Liver (tissue), 9 donors: ENCODE data around the gene REEP3. TPM values are rescaled to one million over a fixed set of nuclear protein-coding genes. Genes with fewer than 3 reads are reported as not detected.

ENCODE experiments used
- DNase-seq: peaks from one replicate; pipeline ENCODE4 v3.0.0-alpha.2; 2017; ENCODE audit warnings: low spot score
- H3K27ac ChIP-seq, 2 donors: one replicate each; pipeline ENCODE4 v1.7.0; 2013; ENCODE audit warnings: inconsistent platforms in 2 of 2, low read length in 2 of 2, control low read depth in 1 of 2, low read depth in 1 of 2, mild to moderate bottlenecking in 1 of 2
- H3K27me3 ChIP-seq, 4 donors: one replicate each; pipeline versions ENCODE4 v1.6.1 to v1.7.0; 2013; ENCODE audit warnings: low read length in 3 of 4, inconsistent platforms in 1 of 4, mild to moderate bottlenecking in 1 of 4, moderate library complexity in 1 of 4; ENCODE audit not compliant: control insufficient read depth in 4 of 4, insufficient read depth in 4 of 4
- H3K36me3 ChIP-seq, 4 donors: one replicate each; pipeline versions ENCODE4 v1.6.1 to v1.7.0; 2013; ENCODE audit warnings: low read length in 3 of 4, mild to moderate bottlenecking in 3 of 4, low read depth in 1 of 4, moderate library complexity in 1 of 4; ENCODE audit not compliant: control insufficient read depth in 4 of 4, insufficient read depth in 3 of 4
- H3K4me1 ChIP-seq, 4 donors: one replicate each; pipeline versions ENCODE4 v1.6.1 to v1.7.0; 2013; ENCODE audit warnings: low read length in 3 of 4, mild to moderate bottlenecking in 3 of 4, moderate library complexity in 1 of 4; ENCODE audit not compliant: control insufficient read depth in 4 of 4, insufficient read depth in 4 of 4
- H3K4me3 ChIP-seq, 3 donors: one replicate each; pipeline versions ENCODE4 v1.6.1 to v1.7.0; 2013; ENCODE audit warnings: low read length in 3 of 3, control low read depth in 1 of 3, low read depth in 1 of 3, mild to moderate bottlenecking in 1 of 3
- H3K9ac ChIP-seq, 2 donors: one replicate each; pipeline ENCODE4 v1.7.0; 2013; ENCODE audit warnings: low read length in 2 of 2, mild to moderate bottlenecking in 2 of 2, moderate library complexity in 2 of 2, control low read depth in 1 of 2, low read depth in 1 of 2
- H3K9me3 ChIP-seq, 4 donors: one replicate each; pipeline versions ENCODE4 v1.6.1 to v1.7.0; 2013; ENCODE audit warnings: low read length in 3 of 4; ENCODE audit not compliant: control insufficient read depth in 4 of 4
- EGR1 ChIP-seq, 2 donors: IDR thresholded peaks; 2 replicates each; pipeline ENCODE4 v1.6.1; 2016 to 2018; ENCODE audit warnings: antibody characterized with exemption in 2 of 2, low read depth in 2 of 2
- FOXA1 ChIP-seq: IDR thresholded peaks from 2 replicates; pipeline ENCODE4 v1.6.1; 2016; ENCODE audit warnings: antibody characterized with exemption
- FOXA2 ChIP-seq: IDR thresholded peaks from 2 replicates; pipeline ENCODE4 v1.6.1; 2016; ENCODE audit warnings: antibody characterized with exemption
- GABPA ChIP-seq, 2 donors: IDR thresholded peaks in 1 of 2; conservative IDR thresholded peaks in 1 of 2; 2 replicates each; pipeline ENCODE4 v1.6.1; 2016; ENCODE audit warnings: antibody characterized with exemption in 2 of 2, mild to moderate bottlenecking in 1 of 2, moderate library complexity in 1 of 2
- HNF4A ChIP-seq, 2 donors: conservative IDR thresholded peaks; 2 replicates each; pipeline ENCODE4 v1.6.1; 2016; ENCODE audit warnings: antibody characterized with exemption in 2 of 2, mild to moderate bottlenecking in 2 of 2
- HNF4G ChIP-seq: IDR thresholded peaks from 2 replicates; pipeline ENCODE4 v1.6.1; 2016; ENCODE audit warnings: antibody characterized with exemption
- JUND ChIP-seq, 2 donors: IDR thresholded peaks; 2 replicates each; pipeline ENCODE4 v1.6.1; 2016; ENCODE audit warnings: antibody characterized with exemption in 2 of 2
- NR2F2 ChIP-seq: IDR thresholded peaks from 2 replicates; pipeline ENCODE4 v1.6.1; 2016; ENCODE audit warnings: antibody characterized with exemption
- RXRA ChIP-seq, 2 donors: IDR thresholded peaks; 2 replicates each; pipeline ENCODE4 v1.6.1; 2017 to 2018; ENCODE audit warnings: antibody characterized with exemption in 2 of 2, mild to moderate bottlenecking in 1 of 2
- SP1 ChIP-seq: IDR thresholded peaks from 2 replicates; pipeline ENCODE4 v1.6.1; 2018; ENCODE audit warnings: antibody characterized with exemption, mild to moderate bottlenecking
- TAF1 ChIP-seq: conservative IDR thresholded peaks from 2 replicates; pipeline ENCODE4 v1.6.1; 2016; ENCODE audit warnings: antibody characterized with exemption, mild to moderate bottlenecking
- YY1 ChIP-seq: IDR thresholded peaks from 2 replicates; pipeline ENCODE4 v1.6.1; 2016; ENCODE audit warnings: antibody characterized with exemption, mild to moderate bottlenecking
- WGBS: extraction: QIAGEN DNeasy Blood & Tissue Kit; methylation state at CpG from one replicate; pipeline ENCODE4 v1.1.7; 2013; 5-methylcytosine and 5-hydroxymethylcytosine counted together
- polyA plus RNA-seq, 2 donors: library from polyadenylated mRNA; stranded (reverse) in 1 of 2; unstranded in 1 of 2; fragments of 200-250 nt in 1 of 2; fragments of >200 nt in 1 of 2; fragmentation: Nextera tagmentation in 1 of 2; extraction: Ambion mirVana in 1 of 2; gene quantifications; one replicate each; pipeline versions ENCODE4 v1.2.1 to v1.2.3, GENCODE V29; 2013 to 2015
- total RNA-seq, 2 donors: library from RNA; depleted of rRNA; stranded (reverse); fragments of >200 nt; gene quantifications; one replicate each; pipeline ENCODE4 v1.2.3, GENCODE V29; 2014
- TF ChIP-seq, protein P1 (sequence below): fragments of 150-350 bp; IDR thresholded peaks from 2 replicates; pipeline ENCODE4 v1.5.1; 2017; ENCODE audit warnings: improper control_type of control experiment, low read depth, low read length; ENCODE audit not compliant: missing input control
- TF ChIP-seq, protein P2 (sequence below): IDR thresholded peaks from 2 replicates; pipeline ENCODE4 v1.6.1; 2016; ENCODE audit warnings: antibody characterized with exemption
- TF ChIP-seq, protein P3 (sequence below): IDR thresholded peaks from 2 replicates; pipeline ENCODE4 v1.6.1; 2016; ENCODE audit warnings: antibody characterized with exemption
- TF ChIP-seq, protein P4 (sequence below): IDR thresholded peaks from 2 replicates; pipeline ENCODE4 v1.6.1; 2016; ENCODE audit warnings: antibody characterized with exemption
- donor health status: healthy.
- donor health status: healthy.
- donor health status: healthy.
- donor health status: healthy.
- donor health status: healthy.

Gene REEP3
- total and polyA plus RNA-seq, 4 donors = 7.9 to 26.9 (median 18.2) TPM

DNA sequence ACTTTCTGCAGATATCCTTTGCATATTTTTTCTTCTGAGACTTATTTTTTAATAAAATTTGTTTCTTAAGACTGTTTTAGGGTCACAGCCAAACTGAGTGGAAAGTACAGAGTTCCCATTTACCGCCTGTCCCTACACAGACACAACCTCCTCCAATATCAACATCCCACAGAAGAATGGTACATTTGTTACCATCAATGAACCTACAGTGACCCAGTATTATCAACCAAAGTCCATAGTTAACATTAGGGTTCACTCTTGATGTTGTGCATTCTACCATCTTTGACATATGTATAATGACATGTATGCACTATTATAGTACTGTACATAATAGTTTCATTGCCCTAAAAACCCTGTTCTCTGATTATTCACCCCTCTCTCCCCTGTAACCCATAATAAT lies 14.6 kb upstream of the REEP3 start:
- H3K9me3 ChIP-seq = no peaks in the 10 kb centered on the region
- no peaks in the 10 kb centered on the region for H3K27me3 ChIP-seq
- WGBS = 81% methylated on average over 1 of the region's 1 CpG
- no peak overlapping the region for H3K9ac ChIP-seq
- no peaks in the 10 kb centered on the region for H3K4me1 ChIP-seq
- TF ChIP-seq HNF4A (conservative IDR thresholded peaks at IDR 0.05) (peak; percentile 36 to 43), NR2F2 (no peak), RXRA (IDR thresholded peaks at IDR 0.05) (peak; percentile 30 to 37), FOXA1 (no peak), HNF4G (no peak)
- H3K4me3 ChIP-seq = no peak overlapping the region
- DNase-seq = no peak
- H3K36me3 ChIP-seq = no peaks in the 10 kb centered on the region
- H3K27ac ChIP-seq = no peak overlapping the region

DNA sequence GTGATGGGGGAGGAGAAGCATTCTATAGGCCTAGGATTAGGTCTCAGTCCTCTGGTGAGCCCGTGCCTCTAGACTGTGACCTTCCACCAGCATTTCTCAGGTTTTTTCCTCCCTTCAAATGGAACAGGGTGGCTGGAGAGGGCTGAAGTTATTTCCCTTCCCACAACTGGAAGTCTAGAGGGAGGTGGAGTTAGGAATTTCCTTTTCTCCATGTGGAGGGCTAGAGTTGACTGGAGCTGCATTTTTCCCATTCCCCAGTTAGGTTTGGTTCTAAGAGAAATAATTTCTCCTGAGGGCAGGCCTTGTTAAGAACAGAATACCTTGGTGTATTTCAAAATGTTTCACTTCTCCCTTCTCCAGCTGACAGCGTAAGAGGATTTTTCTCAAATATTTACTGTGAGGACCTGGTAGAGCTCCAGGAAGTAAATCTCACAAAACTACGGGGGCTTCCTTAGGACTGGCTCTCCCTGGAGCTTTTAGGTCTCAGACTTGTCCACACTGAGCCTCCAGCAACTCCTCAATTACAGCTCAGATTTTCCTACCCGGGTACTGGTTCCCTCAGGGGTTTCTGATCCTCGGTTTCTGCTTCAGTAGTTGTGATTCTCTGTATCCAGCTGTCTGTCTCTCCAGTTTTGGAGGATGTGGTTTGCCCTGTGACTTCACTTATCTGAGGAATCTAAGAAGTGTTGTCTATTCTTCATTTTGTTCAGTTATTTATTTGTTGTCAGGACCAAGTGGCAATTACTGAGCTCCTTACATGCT lies 6.0 kb upstream of the REEP3 start:
- H3K27me3 ChIP-seq = no peaks in the 10 kb centered on the region
- TF ChIP-seq, protein P1, sequence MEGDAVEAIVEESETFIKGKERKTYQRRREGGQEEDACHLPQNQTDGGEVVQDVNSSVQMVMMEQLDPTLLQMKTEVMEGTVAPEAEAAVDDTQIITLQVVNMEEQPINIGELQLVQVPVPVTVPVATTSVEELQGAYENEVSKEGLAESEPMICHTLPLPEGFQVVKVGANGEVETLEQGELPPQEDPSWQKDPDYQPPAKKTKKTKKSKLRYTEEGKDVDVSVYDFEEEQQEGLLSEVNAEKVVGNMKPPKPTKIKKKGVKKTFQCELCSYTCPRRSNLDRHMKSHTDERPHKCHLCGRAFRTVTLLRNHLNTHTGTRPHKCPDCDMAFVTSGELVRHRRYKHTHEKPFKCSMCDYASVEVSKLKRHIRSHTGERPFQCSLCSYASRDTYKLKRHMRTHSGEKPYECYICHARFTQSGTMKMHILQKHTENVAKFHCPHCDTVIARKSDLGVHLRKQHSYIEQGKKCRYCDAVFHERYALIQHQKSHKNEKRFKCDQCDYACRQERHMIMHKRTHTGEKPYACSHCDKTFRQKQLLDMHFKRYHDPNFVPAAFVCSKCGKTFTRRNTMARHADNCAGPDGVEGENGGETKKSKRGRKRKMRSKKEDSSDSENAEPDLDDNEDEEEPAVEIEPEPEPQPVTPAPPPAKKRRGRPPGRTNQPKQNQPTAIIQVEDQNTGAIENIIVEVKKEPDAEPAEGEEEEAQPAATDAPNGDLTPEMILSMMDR = no peak
- TF ChIP-seq, protein P2, sequence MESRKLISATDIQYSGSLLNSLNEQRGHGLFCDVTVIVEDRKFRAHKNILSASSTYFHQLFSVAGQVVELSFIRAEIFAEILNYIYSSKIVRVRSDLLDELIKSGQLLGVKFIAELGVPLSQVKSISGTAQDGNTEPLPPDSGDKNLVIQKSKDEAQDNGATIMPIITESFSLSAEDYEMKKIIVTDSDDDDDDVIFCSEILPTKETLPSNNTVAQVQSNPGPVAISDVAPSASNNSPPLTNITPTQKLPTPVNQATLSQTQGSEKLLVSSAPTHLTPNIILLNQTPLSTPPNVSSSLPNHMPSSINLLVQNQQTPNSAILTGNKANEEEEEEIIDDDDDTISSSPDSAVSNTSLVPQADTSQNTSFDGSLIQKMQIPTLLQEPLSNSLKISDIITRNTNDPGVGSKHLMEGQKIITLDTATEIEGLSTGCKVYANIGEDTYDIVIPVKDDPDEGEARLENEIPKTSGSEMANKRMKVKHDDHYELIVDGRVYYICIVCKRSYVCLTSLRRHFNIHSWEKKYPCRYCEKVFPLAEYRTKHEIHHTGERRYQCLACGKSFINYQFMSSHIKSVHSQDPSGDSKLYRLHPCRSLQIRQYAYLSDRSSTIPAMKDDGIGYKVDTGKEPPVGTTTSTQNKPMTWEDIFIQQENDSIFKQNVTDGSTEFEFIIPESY = no peak
- TF ChIP-seq GABPA (IDR thresholded peaks at IDR 0.05 in 1 of 2, conservative IDR thresholded peaks at IDR 0.05 in 1 of 2) (no peak), FOXA1 (no peak), HNF4G (no peak), YY1 (no peak), RXRA (IDR thresholded peaks at IDR 0.05) (no peak), EGR1 (IDR thresholded peaks at IDR 0.05; ENCODE audit: low read depth in 2 of 2) (no peak), JUND (IDR thresholded peaks at IDR 0.05) (no peak), FOXA2 (no peak), TAF1 (no peak), SP1 (no peak), HNF4A (conservative IDR thresholded peaks at IDR 0.05) (no peak), NR2F2 (no peak)
- TF ChIP-seq, protein P3, sequence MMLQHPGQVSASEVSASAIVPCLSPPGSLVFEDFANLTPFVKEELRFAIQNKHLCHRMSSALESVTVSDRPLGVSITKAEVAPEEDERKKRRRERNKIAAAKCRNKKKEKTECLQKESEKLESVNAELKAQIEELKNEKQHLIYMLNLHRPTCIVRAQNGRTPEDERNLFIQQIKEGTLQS = no peak
- TF ChIP-seq, protein P4, sequence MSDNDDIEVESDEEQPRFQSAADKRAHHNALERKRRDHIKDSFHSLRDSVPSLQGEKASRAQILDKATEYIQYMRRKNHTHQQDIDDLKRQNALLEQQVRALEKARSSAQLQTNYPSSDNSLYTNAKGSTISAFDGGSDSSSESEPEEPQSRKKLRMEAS = no peak
- H3K4me3 ChIP-seq = no peak overlapping the region
- 60% methylated on average over 5 of the region's 5 CpGs for WGBS
- H3K9me3 ChIP-seq = no peaks in the 10 kb centered on the region
- DNase-seq = no peak
- H3K4me1 ChIP-seq = peaks cover 0 to 6% (median 2%) of the 10 kb centered on the region in 4 donors
- H3K9ac ChIP-seq = no peak overlapping the region
- peak overlapping the region in 1 of 2 donors; percentile 33 for H3K27ac ChIP-seq
- no peaks in the 10 kb centered on the region for H3K36me3 ChIP-seq
